MCF 10A (cell line): ENCODE measurements around the gene SLC25A26. TPM values are rescaled to one million over a fixed set of nuclear protein-coding genes. Genes with fewer than 3 reads are reported as not detected.

ENCODE experiments used
- BruUV-seq: library from RNA; stranded (reverse); fragments of 400-500 nt; replicated peaks from 2 replicates; lab custom pipeline; 2021; lab: Mats Ljungman, UMichigan
- CTCF ChIA-PET: fragments of 300-600 bp; sonication (Branson Sonifier 250); formaldehyde crosslinking; extraction: SDS; loops from one replicate; lab custom pipeline; 2021; ENCODE audit warnings: antibody characterized with exemption, inconsistent platforms; lab: Yijun Ruan, JAX
- POLR2A ChIA-PET: fragments of 300-600, 350-650 bp; sonication (Branson Sonifier 250); formaldehyde crosslinking; extraction: SDS; loops from one replicate; lab custom pipeline; 2020; ENCODE audit warnings: antibody characterized with exemption, inconsistent platforms; lab: Yijun Ruan, JAX
- DNase-seq: peaks from one replicate; pipeline ENCODE4 v3.0.0-alpha.2; 2018; ENCODE audit not compliant: unreplicated experiment
- H3K27ac Mint-ChIP-seq: one replicate; pipeline ENCODE4 v1.8.0; 2022; ENCODE audit warnings: mild to moderate bottlenecking, low read depth, mixed read lengths; ENCODE audit not compliant: unreplicated experiment
- H3K27me3 Mint-ChIP-seq: one replicate; pipeline ENCODE4 v1.8.0; 2022; ENCODE audit warnings: mixed read lengths; ENCODE audit not compliant: insufficient read depth, unreplicated experiment
- H3K36me3 Mint-ChIP-seq: one replicate; pipeline ENCODE4 v1.8.0; 2022; ENCODE audit warnings: mild to moderate bottlenecking, moderate library complexity, mixed read lengths; ENCODE audit not compliant: insufficient read depth, unreplicated experiment
- H3K4me1 Mint-ChIP-seq: one replicate; pipeline ENCODE4 v1.8.0; 2022; ENCODE audit warnings: mixed read lengths; ENCODE audit not compliant: insufficient read depth, unreplicated experiment
- H3K4me3 Mint-ChIP-seq: one replicate; pipeline ENCODE4 v1.8.0; 2022; ENCODE audit warnings: mild to moderate bottlenecking, moderate library complexity, mixed read lengths; ENCODE audit not compliant: unreplicated experiment
- H3K9me3 Mint-ChIP-seq: one replicate; pipeline ENCODE4 v1.8.0; 2022; ENCODE audit warnings: mixed read lengths; ENCODE audit not compliant: unreplicated experiment
- intact Hi-C: fragments of 100-400 bp; cut with micrococcal nuclease; formaldehyde crosslinking; loops from 2 replicates; pipeline ENCODE4 v1.14.1; 2022
- total RNA-seq: library from RNA; stranded (reverse); gene quantifications from 2 replicates; pipeline ENCODE4 v1.2.3, GENCODE V29; 2022
- TF ChIP-seq, protein P1 (sequence below): fragments of 200-600 bp; IDR thresholded peaks from one replicate; pipeline ENCODE4 v1.8.0; 2022; ENCODE audit warnings: antibody characterized with exemption, mild to moderate bottlenecking; ENCODE audit not compliant: unreplicated experiment

SLC25A26 gene
- total RNA-seq, 1 experiment from 2014 or later = 24.8 TPM

GRCh38 chr3:66386925-66387650, 166.3 kb downstream of the SLC25A26 start:
- Mint-ChIP-seq H3K4me1 (no peaks in the 10 kb centered on the region), H3K36me3 (peaks cover 53% of the 10 kb centered on the region), H3K9me3 (no peaks in the 10 kb centered on the region), H3K4me3 (no peak overlapping the region), H3K27ac (no peak overlapping the region), H3K27me3 (no peaks in the 10 kb centered on the region)
- TF ChIP-seq, protein P1, sequence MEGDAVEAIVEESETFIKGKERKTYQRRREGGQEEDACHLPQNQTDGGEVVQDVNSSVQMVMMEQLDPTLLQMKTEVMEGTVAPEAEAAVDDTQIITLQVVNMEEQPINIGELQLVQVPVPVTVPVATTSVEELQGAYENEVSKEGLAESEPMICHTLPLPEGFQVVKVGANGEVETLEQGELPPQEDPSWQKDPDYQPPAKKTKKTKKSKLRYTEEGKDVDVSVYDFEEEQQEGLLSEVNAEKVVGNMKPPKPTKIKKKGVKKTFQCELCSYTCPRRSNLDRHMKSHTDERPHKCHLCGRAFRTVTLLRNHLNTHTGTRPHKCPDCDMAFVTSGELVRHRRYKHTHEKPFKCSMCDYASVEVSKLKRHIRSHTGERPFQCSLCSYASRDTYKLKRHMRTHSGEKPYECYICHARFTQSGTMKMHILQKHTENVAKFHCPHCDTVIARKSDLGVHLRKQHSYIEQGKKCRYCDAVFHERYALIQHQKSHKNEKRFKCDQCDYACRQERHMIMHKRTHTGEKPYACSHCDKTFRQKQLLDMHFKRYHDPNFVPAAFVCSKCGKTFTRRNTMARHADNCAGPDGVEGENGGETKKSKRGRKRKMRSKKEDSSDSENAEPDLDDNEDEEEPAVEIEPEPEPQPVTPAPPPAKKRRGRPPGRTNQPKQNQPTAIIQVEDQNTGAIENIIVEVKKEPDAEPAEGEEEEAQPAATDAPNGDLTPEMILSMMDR = no peak
- no TSS peak for BruUV-seq
- DNase-seq = no peak
- ChIA-PET POLR2A (interaction anchor here (1.2 kb wide), 1 partner anchor 40 kb away, joined by 3 read pairs; no protein-coding TSS in a partner anchor), CTCF (interaction anchor here (0.6 to 4.1 kb wide), 3 partner anchors 12 to 20 kb away, joined by 3 to 22 read pairs (median 4); no protein-coding TSS in a partner anchor)
- intact Hi-C loops = no loop called here

DNA sequence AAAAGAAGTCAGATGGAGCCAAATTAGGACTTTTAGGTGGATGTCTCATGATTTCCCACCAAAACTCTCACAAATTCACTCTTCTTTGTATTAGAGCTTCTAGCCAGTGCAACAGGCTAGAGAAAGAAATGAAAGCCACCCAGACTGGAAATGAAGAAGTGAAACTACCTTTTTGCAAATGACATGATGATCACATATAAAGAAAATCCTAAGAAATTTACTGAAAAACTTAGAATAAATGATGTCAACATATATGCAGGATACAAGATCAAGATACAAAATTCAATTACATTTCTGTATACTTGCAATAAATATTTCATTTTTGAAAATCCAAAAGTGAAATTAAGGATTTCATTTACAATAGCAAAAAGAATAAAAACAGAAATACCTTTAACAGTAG, 169.2 kb downstream of the SLC25A26 start:
- Mint-ChIP-seq H3K27ac (no peak overlapping the region), H3K27me3 (no peaks in the 10 kb centered on the region), H3K4me1 (no peaks in the 10 kb centered on the region), H3K36me3 (peaks cover 45% of the 10 kb centered on the region), H3K4me3 (no peak overlapping the region), H3K9me3 (no peaks in the 10 kb centered on the region)
- intact Hi-C loops = no loop called here
- no TSS peak for BruUV-seq
- TF ChIP-seq, protein P1 = no peak
- DNase-seq = no peak
- CTCF ChIA-PET = interaction anchor here (0.6 to 1.3 kb wide), 4 partner anchors 18 to 1612 kb away, joined by 3 to 5 read pairs (median 4); no protein-coding TSS in a partner anchor
- POLR2A ChIA-PET = no interaction called here

DNA sequence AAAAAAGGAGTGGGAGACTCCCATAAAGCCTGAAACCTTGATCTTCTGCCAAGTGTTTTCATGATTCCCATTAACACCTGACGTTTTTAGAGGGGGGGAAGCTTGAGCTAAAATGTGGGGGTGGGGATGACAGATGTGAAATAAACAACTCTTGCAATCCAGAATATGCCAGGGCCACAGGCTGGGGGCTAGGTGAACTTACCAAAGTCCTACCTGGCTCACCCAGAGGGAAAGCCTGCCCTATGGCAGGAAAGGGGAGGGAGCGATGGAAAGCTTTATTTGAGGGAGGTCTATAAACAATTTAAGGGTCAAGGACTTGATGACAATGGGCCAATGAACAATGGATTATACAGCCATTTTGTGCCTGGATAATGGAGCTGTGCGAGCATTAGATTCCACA, 171.7 kb downstream of the SLC25A26 start:
- ChIA-PET POLR2A (no interaction called here), CTCF (interaction anchor here (0.6 to 2.4 kb wide), 2 partner anchors 15 to 102 kb away, joined by 3 to 15 read pairs; no protein-coding TSS in a partner anchor)
- TF ChIP-seq, protein P1 = no peak
- H3K4me1 Mint-ChIP-seq = no peaks in the 10 kb centered on the region
- H3K4me3 Mint-ChIP-seq = no peak overlapping the region
- no peak for DNase-seq
- H3K36me3 Mint-ChIP-seq = peaks cover 32% of the 10 kb centered on the region
- intact Hi-C loops = no loop called here
- H3K9me3 Mint-ChIP-seq = no peaks in the 10 kb centered on the region
- no peaks in the 10 kb centered on the region for H3K27me3 Mint-ChIP-seq
- BruUV-seq = no TSS peak
- H3K27ac Mint-ChIP-seq = no peak overlapping the region

DNA sequence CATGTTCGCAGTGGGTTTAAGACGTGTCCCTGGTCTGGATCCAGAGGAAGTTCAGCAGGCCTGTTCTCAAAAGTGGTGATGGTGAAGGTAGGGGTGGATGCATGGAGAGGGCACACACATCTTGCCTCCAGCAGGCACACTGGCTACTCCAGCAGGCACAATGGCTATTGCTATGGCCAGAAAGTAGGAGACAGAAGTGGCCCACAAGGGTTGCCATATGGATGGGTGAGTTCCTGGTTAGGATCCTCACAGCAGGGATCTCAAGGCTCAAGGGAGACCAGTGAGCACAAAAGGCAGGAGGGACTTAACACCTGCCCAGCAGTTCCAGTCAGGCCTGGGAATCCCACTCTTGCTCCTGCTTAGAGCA, 172.1 kb downstream of the SLC25A26 start:
- intact Hi-C loops = no loop called here
- ChIA-PET CTCF (interaction anchor here (1.0 to 2.4 kb wide), 2 partner anchors 15 to 114 kb away, joined by 3 to 15 read pairs; no protein-coding TSS in a partner anchor), POLR2A (no interaction called here)
- Mint-ChIP-seq H3K4me1 (no peaks in the 10 kb centered on the region), H3K36me3 (peaks cover 34% of the 10 kb centered on the region), H3K27me3 (no peaks in the 10 kb centered on the region), H3K9me3 (no peaks in the 10 kb centered on the region), H3K27ac (no peak overlapping the region), H3K4me3 (no peak overlapping the region)
- no TSS peak for BruUV-seq
- TF ChIP-seq, protein P1 = no peak
- DNase-seq = no peak
